Measurements from ENCODE around the gene ZFP36.

- TF ChIP-seq CTCF (IDR thresholded peaks at IDR 0.05): no peak
- TF ChIP-seq EZH2 (IDR thresholded peaks at IDR 0.05; ENCODE audit: borderline replicate concordance, insufficient read depth, low read depth, low read length, poor library complexity, severe bottlenecking): no peak
Measured at GRCh38 chr19:39401549-39402345, 4.9 kb upstream of the ZFP36 start.

Measured in B cell (primary cell).